Spleen (tissue), 3 donors: ENCODE measurements around the gene KIF20A.
"Not testable (repeated sequence)": the region's sequence is repeated elsewhere in the genome, so short reads cannot be mapped to it uniquely, and the experiment has no call there.

ENCODE experiments used
- POLR2A ChIP-seq, 3 donors: fragments of 450-650 bp; IDR thresholded peaks; one replicate each; pipeline ENCODE4 v1.5.1; 2017; ENCODE audit warnings: antibody characterized with exemption in 3 of 3, mild to moderate bottlenecking in 1 of 3
- POLR2AphosphoS5 ChIP-seq, 3 donors: sonication (generic); formaldehyde crosslinking; IDR thresholded peaks; one replicate each; pipeline ENCODE4 v1.5.1; 2017; ENCODE audit warnings: antibody characterized with exemption in 3 of 3

DNA sequence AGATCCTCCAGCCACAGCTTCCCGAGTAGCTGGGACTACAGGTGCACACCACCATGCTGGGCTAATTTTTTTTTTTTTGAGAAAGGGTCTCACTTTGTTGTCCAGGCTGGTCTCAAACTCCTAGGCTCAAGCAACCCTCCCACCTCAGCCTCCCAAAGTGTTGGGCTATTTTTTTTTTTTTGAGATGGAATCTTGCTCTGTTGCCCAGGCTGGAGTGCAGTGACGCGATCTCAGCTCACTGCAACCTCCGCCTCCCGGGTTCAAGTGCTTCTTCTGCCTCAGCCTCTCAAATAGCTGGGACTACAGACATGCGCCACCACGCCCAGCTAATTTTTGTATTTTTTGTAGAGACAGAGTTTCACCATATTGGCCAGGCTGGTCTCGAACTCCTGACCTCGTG, 22.9 kb upstream of the KIF20A start:
- not testable (repeated sequence) for TF ChIP-seq POLR2AphosphoS5, POLR2A (IDR thresholded peaks at IDR 0.05)
